ENCODE results near the gene NBPF3. TPM values are rescaled to one million over a fixed set of nuclear protein-coding genes. Genes with fewer than 3 reads are reported as not detected.

Gene NBPF3
- total and polyA plus RNA-seq, 2 donors (not counting 3 experiments of a cell fraction or from before 2014, with no cell fraction given), result 3.3 to 6.5 TPM

DNA sequence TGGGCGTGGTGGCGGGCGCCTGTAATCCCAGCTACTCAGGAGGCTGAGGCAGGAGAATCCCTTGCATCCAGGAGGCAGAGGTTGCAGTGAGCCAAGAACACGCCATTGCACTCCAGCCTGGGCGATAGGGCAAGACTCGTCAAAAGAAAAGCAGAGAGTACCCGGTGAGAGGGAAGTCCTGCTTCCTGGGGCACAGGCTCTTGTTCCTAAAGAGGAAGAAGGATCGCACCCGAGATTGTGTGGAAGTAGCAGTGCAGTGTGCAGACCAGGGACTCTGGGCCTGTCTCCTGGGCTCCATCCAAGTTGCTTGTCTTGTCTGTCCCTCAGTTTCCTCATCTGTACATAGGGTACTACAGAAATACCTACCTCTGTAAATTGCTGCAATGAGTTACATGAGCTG, 29.6 kb downstream of the NBPF3 start:
- H3K9ac ChIP-seq (replicated peaks; ENCODE audit: extremely low read depth, insufficient read depth, low read length), result no peak overlapping the region
- no peaks in the 10 kb centered on the region for H3K36me3 ChIP-seq (ENCODE audit: control insufficient read depth in 2 of 2, extremely low read depth in 1 of 2, insufficient read depth in 2 of 2, low read length in 2 of 2)
- ChIA-PET POLR2A (no interaction called here), CTCF (interaction anchor here (1.3 kb wide), 2 partner anchors 39 to 101 kb away, joined by 3 read pairs; partner anchors contain the start of gene ALPL)
- no peaks in the 10 kb centered on the region for H4K20me1 ChIP-seq (replicated peaks; ENCODE audit: control insufficient read depth, extremely low read depth, insufficient read depth, low read length)
- dilution Hi-C loops (cut with MboI; ENCODE audit: extremely low pct_ligation_motif_present, low sequenced_read_pairs), result no loop called here
- BruUV-seq (replicated peaks), result no TSS peak
- FAIRE-seq (no peak), DNase-seq (ENCODE audit: low read depth, low spot score) (no peak)
- H3K4me2 ChIP-seq (ENCODE audit: insufficient read depth, low read length), result no peak overlapping the region
- H3K27me3 ChIP-seq (ENCODE audit: control insufficient read depth in 2 of 2, insufficient read depth in 2 of 2, low read length in 2 of 2), result peaks cover 0 to 2% of the 10 kb centered on the region in 2 experiments
- H3K4me3 ChIP-seq (replicated peaks in 1 of 3; ENCODE audit: insufficient read depth in 1 of 3, low read depth in 1 of 3, low read length in 3 of 3), result no peak overlapping the region
- no peaks in the 10 kb centered on the region for H3K79me2 ChIP-seq (ENCODE audit: control insufficient read depth, insufficient read depth, low read length)
- TF ChIP-seq POLR2A (IDR thresholded peaks at IDR 0.05; ENCODE audit: low read depth, low read length), result no peak
- no peak for TF ChIP-seq GATA2 (IDR thresholded peaks at IDR 0.05; ENCODE audit: insufficient read depth, insufficient read length, low read depth, low read length)
- no peak for TF ChIP-seq JUN (IDR thresholded peaks at IDR 0.05; ENCODE audit: borderline replicate concordance, insufficient read depth, insufficient read length, low read depth)
- no peak for TF ChIP-seq MYC (IDR thresholded peaks at IDR 0.05; ENCODE audit: low read depth, low read length)
- no peak for TF ChIP-seq EZH2 (IDR thresholded peaks at IDR 0.05; ENCODE audit: borderline replicate concordance, low read depth, low read length, severe bottlenecking)
- TF ChIP-seq POLR2AphosphoS5 (IDR thresholded peaks at IDR 0.05; ENCODE audit: insufficient read depth, low read depth, low read length), result no peak
- TF ChIP-seq FOS (IDR thresholded peaks at IDR 0.05; ENCODE audit: borderline replicate concordance, insufficient read depth, low read length), result no peak
- TF ChIP-seq, protein P1, sequence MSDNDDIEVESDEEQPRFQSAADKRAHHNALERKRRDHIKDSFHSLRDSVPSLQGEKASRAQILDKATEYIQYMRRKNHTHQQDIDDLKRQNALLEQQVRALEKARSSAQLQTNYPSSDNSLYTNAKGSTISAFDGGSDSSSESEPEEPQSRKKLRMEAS (IDR thresholded peaks at IDR 0.05; ENCODE audit: insufficient read depth, insufficient read length), result no peak
- no peaks in the 10 kb centered on the region for H3K9me3 ChIP-seq (replicated peaks; ENCODE audit: control insufficient read depth, insufficient read depth, low read length)
- H2AFZ ChIP-seq (ENCODE audit: low read depth, low read length), result no peak overlapping the region
- no peaks in the 10 kb centered on the region for H3K9me1 ChIP-seq (replicated peaks; ENCODE audit: control insufficient read depth, extremely low read depth, insufficient read depth, low read length)
- intact Hi-C loops (cut with micrococcal nuclease), result no loop called here
- H3K4me1 ChIP-seq (ENCODE audit: control insufficient read depth, extremely low read depth, insufficient read depth, low read length), result no peaks in the 10 kb centered on the region
- no peak overlapping the region for H3K27ac ChIP-seq (ENCODE audit: insufficient read depth, low read depth, low read length)

DNA sequence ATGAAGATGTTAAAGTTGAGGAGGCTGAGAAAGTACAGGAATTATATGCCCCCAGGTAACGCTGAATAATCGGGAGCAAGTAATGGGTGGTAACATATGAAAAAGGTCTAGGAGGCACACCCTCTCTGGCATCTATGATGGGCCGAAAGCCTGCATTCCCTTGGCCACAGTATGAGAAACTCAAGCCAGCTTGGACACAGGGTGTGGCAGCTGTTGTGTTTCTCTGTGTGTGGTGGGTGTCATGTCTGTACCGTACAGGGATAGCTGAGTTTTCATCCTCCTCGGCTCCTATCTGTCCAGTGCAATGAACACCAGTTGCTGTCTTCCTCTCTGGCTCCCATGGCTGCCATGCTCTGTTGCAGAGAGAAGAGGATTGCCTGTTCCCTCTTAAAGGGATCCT, 32.9 kb downstream of the NBPF3 start:
- no peak for DNase-seq (ENCODE audit: low read depth, low spot score)
- Histone ChIP-seq H3K9ac (replicated peaks; ENCODE audit: extremely low read depth, insufficient read depth, low read length) (no peak overlapping the region), H3K4me1 (ENCODE audit: control insufficient read depth, extremely low read depth, insufficient read depth, low read length) (no peaks in the 10 kb centered on the region), H3K79me2 (ENCODE audit: control insufficient read depth, insufficient read depth, low read length) (no peaks in the 10 kb centered on the region), H3K9me3 (replicated peaks; ENCODE audit: control insufficient read depth, insufficient read depth, low read length) (no peaks in the 10 kb centered on the region), H3K36me3 (ENCODE audit: control insufficient read depth in 2 of 2, extremely low read depth in 1 of 2, insufficient read depth in 2 of 2, low read length in 2 of 2) (no peaks in the 10 kb centered on the region), H4K20me1 (replicated peaks; ENCODE audit: control insufficient read depth, extremely low read depth, insufficient read depth, low read length) (no peaks in the 10 kb centered on the region), H2AFZ (ENCODE audit: low read depth, low read length) (no peak overlapping the region), H3K9me1 (replicated peaks; ENCODE audit: control insufficient read depth, extremely low read depth, insufficient read depth, low read length) (no peaks in the 10 kb centered on the region), H3K27ac (ENCODE audit: insufficient read depth, low read depth, low read length) (no peak overlapping the region), H3K27me3 (ENCODE audit: control insufficient read depth in 2 of 2, insufficient read depth in 2 of 2, low read length in 2 of 2) (peaks cover 0 to 2% of the 10 kb centered on the region in 2 experiments), H3K4me2 (ENCODE audit: insufficient read depth, low read length) (no peak overlapping the region), H3K4me3 (replicated peaks in 1 of 3; ENCODE audit: insufficient read depth in 1 of 3, low read depth in 1 of 3, low read length in 3 of 3) (no peak overlapping the region)
- BruUV-seq (replicated peaks), result no TSS peak
- ChIA-PET POLR2A (no interaction called here), CTCF (interaction anchor here (1.6 kb wide), 1 partner anchor 18 kb away, joined by 5 read pairs; no protein-coding TSS in a partner anchor)
- dilution Hi-C loops (cut with MboI; ENCODE audit: extremely low pct_ligation_motif_present, low sequenced_read_pairs), result no loop called here
- FAIRE-seq, result no peak
- intact Hi-C loops (cut with micrococcal nuclease), result no loop called here
- TF ChIP-seq GATA2 (IDR thresholded peaks at IDR 0.05; ENCODE audit: insufficient read depth, insufficient read length, low read depth, low read length), result no peak
- no peak for TF ChIP-seq MYC (IDR thresholded peaks at IDR 0.05; ENCODE audit: low read depth, low read length)
- TF ChIP-seq FOS (IDR thresholded peaks at IDR 0.05; ENCODE audit: borderline replicate concordance, insufficient read depth, low read length), result no peak
- TF ChIP-seq, protein P1 (IDR thresholded peaks at IDR 0.05; ENCODE audit: insufficient read depth, insufficient read length), result no peak
- TF ChIP-seq, protein P2, sequence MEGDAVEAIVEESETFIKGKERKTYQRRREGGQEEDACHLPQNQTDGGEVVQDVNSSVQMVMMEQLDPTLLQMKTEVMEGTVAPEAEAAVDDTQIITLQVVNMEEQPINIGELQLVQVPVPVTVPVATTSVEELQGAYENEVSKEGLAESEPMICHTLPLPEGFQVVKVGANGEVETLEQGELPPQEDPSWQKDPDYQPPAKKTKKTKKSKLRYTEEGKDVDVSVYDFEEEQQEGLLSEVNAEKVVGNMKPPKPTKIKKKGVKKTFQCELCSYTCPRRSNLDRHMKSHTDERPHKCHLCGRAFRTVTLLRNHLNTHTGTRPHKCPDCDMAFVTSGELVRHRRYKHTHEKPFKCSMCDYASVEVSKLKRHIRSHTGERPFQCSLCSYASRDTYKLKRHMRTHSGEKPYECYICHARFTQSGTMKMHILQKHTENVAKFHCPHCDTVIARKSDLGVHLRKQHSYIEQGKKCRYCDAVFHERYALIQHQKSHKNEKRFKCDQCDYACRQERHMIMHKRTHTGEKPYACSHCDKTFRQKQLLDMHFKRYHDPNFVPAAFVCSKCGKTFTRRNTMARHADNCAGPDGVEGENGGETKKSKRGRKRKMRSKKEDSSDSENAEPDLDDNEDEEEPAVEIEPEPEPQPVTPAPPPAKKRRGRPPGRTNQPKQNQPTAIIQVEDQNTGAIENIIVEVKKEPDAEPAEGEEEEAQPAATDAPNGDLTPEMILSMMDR (IDR thresholded peaks at IDR 0.05; ENCODE audit: extremely low read depth in 1 of 2, insufficient read depth in 1 of 2, low read depth in 1 of 2, low read length in 2 of 2), result no peak
- no peak for TF ChIP-seq POLR2AphosphoS5 (IDR thresholded peaks at IDR 0.05; ENCODE audit: insufficient read depth, low read depth, low read length)
- no peak for TF ChIP-seq EZH2 (IDR thresholded peaks at IDR 0.05; ENCODE audit: borderline replicate concordance, low read depth, low read length, severe bottlenecking)
- no peak for TF ChIP-seq JUN (IDR thresholded peaks at IDR 0.05; ENCODE audit: borderline replicate concordance, insufficient read depth, insufficient read length, low read depth)
- TF ChIP-seq POLR2A (IDR thresholded peaks at IDR 0.05; ENCODE audit: low read depth, low read length), result no peak
